NCI-H2107 treated with DMSO at 0.1 percent for 48 hours (cell line): Measurements from ENCODE around the gene GRSF1.
"Not testable (repeated sequence)": the region's sequence is repeated elsewhere in the genome, so short reads cannot be mapped to it uniquely, and the experiment has no call there.

Experiments
- DNase-seq: peaks from one replicate; lab custom pipeline; 2025; ENCODE audit not compliant: unreplicated experiment; lab: John Stamatoyannopoulos, UW

GRSF1 gene

GRCh38 chr4:70836081-70836480 lies 3.6 kb downstream of the GRSF1 start:
- no peak for DNase-seq

GRCh38 chr4:70833675-70834074 lies 6.0 kb downstream of the GRSF1 start:
- no peak for DNase-seq

GRCh38 chr4:70831293-70831692 lies 8.4 kb downstream of the GRSF1 start:
- no peak for DNase-seq

- no peak for DNase-seq
Measured at GRCh38 chr4:70830054-70830453, 9.6 kb downstream of the GRSF1 start.

GRCh38 chr4:70829492-70829891 lies 10.2 kb downstream of the GRSF1 start:
- no peak for DNase-seq

- no peak for DNase-seq
Measured at GRCh38 chr4:70829015-70829414, 10.7 kb downstream of the GRSF1 start.

GRCh38 chr4:70818921-70819320 lies 20.8 kb downstream of the GRSF1 start:
- DNase-seq, result no peak

- no peak for DNase-seq
Measured at GRCh38 chr4:70818173-70818855, 21.4 kb downstream of the GRSF1 start.

- no peak for DNase-seq
Measured at GRCh38 chr4:70816894-70817293, 22.8 kb downstream of the GRSF1 start.

- no peak for DNase-seq
Measured at GRCh38 chr4:70815370-70815769, 24.3 kb downstream of the GRSF1 start.

- DNase-seq, result no peak
Measured at GRCh38 chr4:70808151-70808550, 31.5 kb downstream of the GRSF1 start.

GRCh38 chr4:70802928-70803580 lies 36.6 kb downstream of the GRSF1 start:
- DNase-seq, result no peak

- no peak for DNase-seq
Measured at GRCh38 chr4:70801265-70801809, 38.4 kb downstream of the GRSF1 start.

GRCh38 chr4:70793626-70794025 lies 46.1 kb downstream of the GRSF1 start:
- no peak for DNase-seq

GRCh38 chr4:70788733-70789132 lies 51.0 kb downstream of the GRSF1 start:
- DNase-seq, result no peak

GRCh38 chr4:70787496-70787895 lies 52.2 kb downstream of the GRSF1 start:
- no peak for DNase-seq

GRCh38 chr4:70783096-70783495 lies 56.6 kb downstream of the GRSF1 start:
- DNase-seq, result no peak

- DNase-seq, result no peak
Measured at GRCh38 chr4:70778888-70779422, 60.7 kb downstream of the GRSF1 start.

- DNase-seq, result no peak
Measured at GRCh38 chr4:70772929-70773555, 66.6 kb downstream of the GRSF1 start.

GRCh38 chr4:70769396-70769795 lies 70.3 kb downstream of the GRSF1 start:
- DNase-seq, result not testable (repeated sequence)

- no peak for DNase-seq
Measured at GRCh38 chr4:70768301-70768948, 71.3 kb downstream of the GRSF1 start.
